Endothelial cell of umbilical vein (primary cell): ENCODE results near the gene ZNF598. TPM values are rescaled to one million over a fixed set of nuclear protein-coding genes. Genes with fewer than 3 reads are reported as not detected.

Experiments
- BruUV-seq: library from RNA; stranded (reverse); fragments of 400-500 nt; replicated peaks from 2 replicates; lab custom pipeline; 2021; lab: Mats Ljungman, UMichigan
- CTCF ChIA-PET: fragments of 300-600, 350-600 bp; sonication (Branson Sonifier 250); formaldehyde crosslinking; loops from one replicate; lab custom pipeline; 2021; ENCODE audit warnings: antibody characterized with exemption, inconsistent platforms; lab: Charles Lee
- POLR2A ChIA-PET: fragments of 300-600, 350-600 bp; sonication (Branson Sonifier 250); formaldehyde crosslinking; loops from one replicate; lab custom pipeline; 2021; ENCODE audit warnings: antibody characterized with exemption, inconsistent platforms; lab: Charles Lee
- DNase-seq: peaks from one replicate; pipeline ENCODE4 v3.0.0-alpha.2; 2011; ENCODE audit warnings: low read depth, low spot score
- FAIRE-seq: peaks from 2 replicates; lab custom pipeline; 2011; peaks lifted over from hg19 to GRCh38; lab: Jason Lieb, UNC
- H2AFZ ChIP-seq: 2 replicates; pipeline ENCODE4 v1.6.0; 2012; ENCODE audit warnings: low read depth, low read length, control low read depth, inconsistent platforms
- H3K27ac ChIP-seq: 2 replicates; pipeline ENCODE4 v1.5.1; 2011; ENCODE audit warnings: low read depth, mild to moderate bottlenecking, control low read depth, low read length, moderate library complexity; ENCODE audit not compliant: insufficient read depth
- H3K27me3 ChIP-seq, 2 experiments: 2 replicates each; pipeline versions ENCODE4 v1.6.0 to v1.6.1; 2011; ENCODE audit warnings: low read length in 2 of 2, mixed read lengths in 1 of 2; ENCODE audit not compliant: control insufficient read depth in 2 of 2, insufficient read depth in 2 of 2
- H3K36me3 ChIP-seq, 2 experiments: 2 replicates in 1 of 2; 3 replicates in 1 of 2; pipeline ENCODE4 v1.5.1; 2011; ENCODE audit warnings: low read length in 2 of 2, mild to moderate bottlenecking in 1 of 2, moderate library complexity in 1 of 2; ENCODE audit not compliant: control insufficient read depth in 2 of 2, insufficient read depth in 2 of 2; ENCODE audit errors: extremely low read depth in 1 of 2
- H3K4me1 ChIP-seq: 3 replicates; pipeline ENCODE4 v1.5.1; 2011; ENCODE audit warnings: mild to moderate bottlenecking, low read length; ENCODE audit not compliant: control insufficient read depth, insufficient read depth; ENCODE audit errors: extremely low read depth
- H3K4me2 ChIP-seq: 2 replicates; pipeline ENCODE4 v1.6.1; 2011; ENCODE audit warnings: low read length, control low read depth, mixed read lengths; ENCODE audit not compliant: insufficient read depth
- H3K4me3 ChIP-seq, 3 experiments: fragments of 200-600 bp in 1 of 3; sonication (generic), shearing (Covaris generic) in 1 of 3; replicated peaks in 1 of 3; 2 replicates each; pipeline ENCODE4 v1.5.1; 2011 to 2016; ENCODE audit warnings: control low read depth in 3 of 3, low read length in 3 of 3, mild to moderate bottlenecking in 2 of 3, inconsistent platforms in 1 of 3, low read depth in 1 of 3, moderate library complexity in 1 of 3; ENCODE audit not compliant: insufficient read depth in 1 of 3
- H3K79me2 ChIP-seq: 2 replicates; pipeline ENCODE4 v1.6.0; 2012; ENCODE audit warnings: low read length, inconsistent platforms; ENCODE audit not compliant: control insufficient read depth, insufficient read depth
- H3K9ac ChIP-seq: replicated peaks from 2 replicates; pipeline ENCODE3; 2011; ENCODE audit warnings: low read length, control low read depth; ENCODE audit not compliant: insufficient read depth; ENCODE audit errors: extremely low read depth
- H3K9me1 ChIP-seq: replicated peaks from 3 replicates; pipeline ENCODE4 v1.6.0; 2011; ENCODE audit warnings: mild to moderate bottlenecking, low read length; ENCODE audit not compliant: control insufficient read depth, insufficient read depth; ENCODE audit errors: extremely low read depth
- H3K9me3 ChIP-seq: replicated peaks from 2 replicates; pipeline ENCODE4 v1.5.1; 2012; ENCODE audit warnings: low read length, inconsistent platforms; ENCODE audit not compliant: control insufficient read depth, insufficient read depth
- H4K20me1 ChIP-seq: replicated peaks from 2 replicates; pipeline ENCODE3; 2011; ENCODE audit warnings: mild to moderate bottlenecking, low read length; ENCODE audit not compliant: control insufficient read depth, insufficient read depth; ENCODE audit errors: extremely low read depth
- CTCF ChIP-seq, 2 donors: IDR thresholded peaks; 1 replicate in 1 of 2; 2 replicates in 1 of 2; pipeline ENCODE4 v1.5.1; 2011; ENCODE audit warnings: low read length in 2 of 2, mild to moderate bottlenecking in 2 of 2, moderate library complexity in 2 of 2, control low read depth in 1 of 2, inconsistent platforms in 1 of 2, low read depth in 1 of 2; ENCODE audit not compliant: insufficient read depth in 1 of 2; ENCODE audit errors: extremely low read depth in 1 of 2
- EZH2 ChIP-seq: IDR thresholded peaks from 2 replicates; pipeline ENCODE4 v1.6.1; 2012; ENCODE audit warnings: borderline replicate concordance, low read depth, mild to moderate bottlenecking, moderate library complexity, low read length, inconsistent platforms; ENCODE audit not compliant: severe bottlenecking
- FOS ChIP-seq: IDR thresholded peaks from 2 replicates; pipeline ENCODE4 v1.6.1; 2011; ENCODE audit warnings: mild to moderate bottlenecking, low read length, moderate library complexity, borderline replicate concordance; ENCODE audit not compliant: insufficient read depth
- GATA2 ChIP-seq: IDR thresholded peaks from 2 replicates; pipeline ENCODE4 v1.7.0; 2011; ENCODE audit warnings: low read depth, mild to moderate bottlenecking, moderate library complexity, mixed read lengths, low read length; ENCODE audit not compliant: insufficient read length, insufficient read depth
- JUN ChIP-seq: IDR thresholded peaks from 2 replicates; pipeline ENCODE4 v1.6.1; 2011; ENCODE audit warnings: borderline replicate concordance, low read depth; ENCODE audit not compliant: insufficient read length, insufficient read depth
- MAX ChIP-seq: IDR thresholded peaks from 2 replicates; pipeline ENCODE4 v1.6.1; 2011; ENCODE audit not compliant: insufficient read depth, insufficient read length
- MYC ChIP-seq: IDR thresholded peaks from one replicate; pipeline ENCODE4 v1.6.1; 2011; ENCODE audit warnings: mild to moderate bottlenecking, low read depth, low read length
- POLR2A ChIP-seq: IDR thresholded peaks from 2 replicates; pipeline ENCODE4 v1.6.1; 2012; ENCODE audit warnings: low read depth, mild to moderate bottlenecking, control low read depth, low read length
- POLR2AphosphoS5 ChIP-seq: IDR thresholded peaks from 2 replicates; pipeline ENCODE4 v1.6.1; 2012; ENCODE audit warnings: low read depth, mild to moderate bottlenecking, control low read depth, low read length, moderate library complexity; ENCODE audit not compliant: insufficient read depth
- dilution Hi-C: fragments of 300-500 bp; cut with MboI; formaldehyde crosslinking; loops from one replicate; pipeline ENCODE4 v1.15.0; 2019; ENCODE audit warnings: low sequenced_read_pairs; ENCODE audit not compliant: extremely low pct_ligation_motif_present
- intact Hi-C: fragments of 100-400 bp; cut with micrococcal nuclease; formaldehyde crosslinking; loops from one replicate; pipeline ENCODE4 v1.10.0; 2022
- polyA plus RNA-seq, 4 experiments: library from polyadenylated mRNA; depleted of rRNA in 3 of 4; stranded (reverse) in 3 of 4; unstranded in 1 of 4; fragments of >200 nt; gene quantifications; 2 replicates each; pipeline versions ENCODE4 v1.2.1 to v1.2.3, GENCODE V29; 2011 to 2012; ENCODE audit warnings: missing spikeins in 1 of 4
- total RNA-seq: library from RNA; stranded (reverse); gene quantifications from 2 replicates; pipeline ENCODE4 v1.2.3, GENCODE V29; 2021

ZNF598 gene
- total and polyA plus RNA-seq, 2 donors (not counting 3 experiments of a cell fraction or from before 2014, with no cell fraction given) = 43.3 to 67.0 TPM

- CTCF ChIA-PET = no interaction called here
- no peak for FAIRE-seq
- Histone ChIP-seq H3K9ac (no peak overlapping the region), H3K4me1 (peaks cover 4% of the 10 kb centered on the region), H3K27me3 (peaks cover 29 to 31% of the 10 kb centered on the region in 2 experiments), H2AFZ (no peak overlapping the region), H3K4me3 (no peak overlapping the region), H3K9me3 (no peaks in the 10 kb centered on the region), H3K4me2 (no peak overlapping the region), H4K20me1 (no peaks in the 10 kb centered on the region), H3K36me3 (peaks cover 9 to 37% of the 10 kb centered on the region in 2 experiments), H3K79me2 (peaks cover 13% of the 10 kb centered on the region), H3K27ac (no peak overlapping the region), H3K9me1 (no peaks in the 10 kb centered on the region)
- no TSS peak for BruUV-seq
- DNase-seq = no peak
- intact Hi-C loops (no loop called here), dilution Hi-C loops (no loop called here)
- POLR2A ChIA-PET = no interaction called here
- no peak for TF ChIP-seq FOS
- no peak for TF ChIP-seq POLR2A
- TF ChIP-seq GATA2 = no peak
- no peak for TF ChIP-seq POLR2AphosphoS5
- TF ChIP-seq CTCF (IDR thresholded peaks at IDR 0.05; ENCODE audit: extremely low read depth in 1 of 2, insufficient read depth in 1 of 2, low read depth in 1 of 2, low read length in 2 of 2) = no peak
- no peak for TF ChIP-seq MAX
- TF ChIP-seq JUN = no peak
- no peak for TF ChIP-seq EZH2
- TF ChIP-seq MYC = no peak
Measured at GRCh38 chr16:1976951-1977874, 32.4 kb downstream of the ZNF598 start.
